HepG2 (cell line): ENCODE measurements around the gene RNF150. TPM values are rescaled to one million over a fixed set of nuclear protein-coding genes. Genes with fewer than 3 reads are reported as not detected.

Experiments
- ATAC-seq: fragments of 200-7000 bp; cut with Tn5 transposase; 3 replicates; pipeline ENCODE4 v1.9.1; 2020; ENCODE audit warnings: mild to moderate bottlenecking, moderate library complexity
- BruUV-seq: library from RNA; stranded (reverse); fragments of 400-500 nt; replicated peaks from 2 replicates; lab custom pipeline; 2021; lab: Mats Ljungman, UMichigan
- CTCF ChIA-PET: fragments of 300-600 bp; formaldehyde crosslinking; extraction: SDS; loops from one replicate; lab custom pipeline; 2021; ENCODE audit warnings: low total read pairs, inconsistent platforms, low intra/inter-chr PET ratio; lab: Yijun Ruan, JAX
- POLR2A ChIA-PET: fragments of 350-600 bp; sonication (Branson Sonifier 250); formaldehyde crosslinking; loops from one replicate; lab custom pipeline; 2020; ENCODE audit warnings: antibody characterized with exemption, inconsistent platforms; lab: Yijun Ruan, JAX
- DNase-seq: peaks from one replicate; pipeline ENCODE4 v3.0.0-alpha.2; 2015; ENCODE audit warnings: low spot score
- FAIRE-seq: peaks from 3 replicates; lab custom pipeline; 2011; peaks lifted over from hg19 to GRCh38; lab: Jason Lieb, UNC
- H2AFZ ChIP-seq: one replicate; pipeline ENCODE4 v1.6.1; 2011; ENCODE audit warnings: low read length, inconsistent platforms
- H3K27ac ChIP-seq: fragments of 300-600 bp; 3 replicates; pipeline ENCODE4 v1.8.0; 2011; ENCODE audit warnings: mixed run types, mild to moderate bottlenecking, mixed read lengths, low read length, inconsistent platforms; ENCODE audit not compliant: insufficient read depth; ENCODE audit errors: extremely low read length
- H3K27me3 ChIP-seq, 2 experiments: fragments of 200-600 bp in 1 of 2; 2 replicates in 1 of 2; 3 replicates in 1 of 2; pipeline versions ENCODE4 v1.6.0 to v1.8.0; 2011; ENCODE audit warnings: low read length in 2 of 2, mild to moderate bottlenecking in 2 of 2, moderate library complexity in 2 of 2, inconsistent platforms in 1 of 2; ENCODE audit not compliant: insufficient read depth in 2 of 2, control insufficient read depth in 1 of 2
- H3K36me3 ChIP-seq, 2 experiments: fragments of 200-600 bp in 1 of 2; replicated peaks in 1 of 2; 2 replicates in 1 of 2; 3 replicates in 1 of 2; pipeline versions ENCODE4 v1.5.1 to v1.8.0; 2011; ENCODE audit warnings: low read length in 2 of 2, inconsistent platforms in 1 of 2; ENCODE audit not compliant: insufficient read depth in 2 of 2, control insufficient read depth in 1 of 2
- H3K4me1 ChIP-seq: 2 replicates; pipeline ENCODE4 v1.5.1; 2012; ENCODE audit warnings: low read length, inconsistent platforms; ENCODE audit not compliant: insufficient read depth
- H3K4me2 ChIP-seq: 2 replicates; pipeline ENCODE4 v1.6.0; 2011; ENCODE audit warnings: low read depth, low read length, inconsistent platforms
- H3K4me3 ChIP-seq, 3 experiments: fragments of 200-600 bp in 1 of 3; sonication (generic), shearing (Covaris generic) in 1 of 3; replicated peaks in 1 of 3; 2 replicates each; pipeline ENCODE4 v1.5.1; 2011 to 2016; ENCODE audit warnings: low read length in 3 of 3, inconsistent platforms in 2 of 3, low read depth in 2 of 3, mild to moderate bottlenecking in 2 of 3, control low read depth in 1 of 3, mixed read lengths in 1 of 3; ENCODE audit not compliant: insufficient read depth in 1 of 3
- H3K79me2 ChIP-seq: one replicate; pipeline ENCODE4 v1.6.1; 2011; ENCODE audit warnings: low read length, inconsistent platforms; ENCODE audit not compliant: insufficient read depth
- H3K9ac ChIP-seq: 2 replicates; pipeline ENCODE4 v1.6.0; 2011; ENCODE audit warnings: mild to moderate bottlenecking, low read depth, low read length, inconsistent platforms; ENCODE audit not compliant: insufficient read depth
- H3K9me3 ChIP-seq: 2 replicates; pipeline ENCODE4 v1.5.1; 2012; ENCODE audit warnings: mild to moderate bottlenecking, low read length
- H4K20me1 ChIP-seq: 2 replicates; pipeline ENCODE4 v1.6.0; 2011; ENCODE audit warnings: inconsistent platforms, mild to moderate bottlenecking, low read length, moderate library complexity; ENCODE audit not compliant: insufficient read depth
- BCL6 ChIP-seq: IDR thresholded peaks from 2 replicates; pipeline ENCODE4 v1.6.1; 2016; ENCODE audit warnings: missing genetic modification reagents, missing compliant biosample characterization
- FOXC1 ChIP-seq: sonication (generic); formaldehyde crosslinking; IDR thresholded peaks from 2 replicates; pipeline ENCODE4 v1.8.0; 2022; ENCODE audit warnings: mild to moderate bottlenecking, missing genetic modification reagents, borderline replicate concordance
- MEF2D ChIP-seq: sonication (generic); formaldehyde crosslinking; IDR thresholded peaks from 2 replicates; pipeline ENCODE4 v1.5.1; 2020; ENCODE audit warnings: mild to moderate bottlenecking, missing genetic modification reagents
- NR2F1 ChIP-seq, 2 experiments: fragments of 450-650 bp in 1 of 2; formaldehyde crosslinking in 1 of 2; IDR thresholded peaks; 2 replicates each; pipeline versions ENCODE4 v1.5.0 to v1.6.1; 2016 to 2020; ENCODE audit warnings: mild to moderate bottlenecking in 1 of 2, missing compliant biosample characterization in 1 of 2, missing genetic modification reagents in 1 of 2, moderate library complexity in 1 of 2
- SMAD3 ChIP-seq: sonication (generic); formaldehyde crosslinking; IDR thresholded peaks from 2 replicates; pipeline ENCODE4 v1.4.0; 2020; ENCODE audit warnings: missing genetic modification reagents
- THAP7 ChIP-seq: sonication (generic); formaldehyde crosslinking; IDR thresholded peaks from 2 replicates; pipeline ENCODE4 v1.8.1; 2023; ENCODE audit warnings: mild to moderate bottlenecking, missing genetic modification reagents
- ZFP62 ChIP-seq: sonication (generic); formaldehyde crosslinking; IDR thresholded peaks from 2 replicates; pipeline ENCODE4 v1.4.0; 2020; ENCODE audit warnings: missing genetic modification reagents
- ZNF563 ChIP-seq: sonication (generic); formaldehyde crosslinking; IDR thresholded peaks from 2 replicates; pipeline ENCODE4 v1.8.0; 2022; ENCODE audit warnings: mild to moderate bottlenecking, moderate library complexity, missing genetic modification reagents
- ZNF775 ChIP-seq: sonication (generic); formaldehyde crosslinking; IDR thresholded peaks from 2 replicates; pipeline ENCODE4 v1.4.0; 2020; ENCODE audit warnings: missing genetic modification reagents, mild to moderate bottlenecking, moderate library complexity, borderline replicate concordance
- ZSCAN25 ChIP-seq: sonication (generic); formaldehyde crosslinking; IDR thresholded peaks from 2 replicates; pipeline ENCODE4 v1.8.0; 2022; ENCODE audit warnings: mild to moderate bottlenecking, missing genetic modification reagents
- WGBS: methylation state at CpG from one replicate; pipeline ENCODE4 v1.1.6; 2017; ENCODE audit warnings: low lambda C conversion rate; 5-methylcytosine and 5-hydroxymethylcytosine counted together
- in situ Hi-C: cut with HindIII; loops from 2 replicates; pipeline ENCODE4 v1.10.0; 2017; ENCODE audit warnings: low pct_unique_long_range_greater_than_20kb; ENCODE audit not compliant: extremely low pct_ligation_motif_present
- intact Hi-C: fragments of 100-400 bp; cut with micrococcal nuclease; formaldehyde crosslinking; loops from one replicate; pipeline ENCODE4 v1.10.0; 2022; ENCODE audit not compliant: unreplicated experiment
- polyA plus RNA-seq, 8 experiments: library from polyadenylated mRNA; depleted of rRNA in 3 of 8; stranded (reverse) in 7 of 8; unstranded in 1 of 8; fragments of >200 nt; fragmentation: Illumina TruSeq in 4 of 8; extraction: Trizol in 4 of 8; gene quantifications; 2 replicates each; pipeline versions ENCODE4 v1.2.1 to v1.2.3, GENCODE V29; 2011 to 2016; ENCODE audit warnings: low read depth in 4 of 8, missing spikeins in 1 of 8, mixed read lengths in 1 of 8; ENCODE audit not compliant: insufficient read depth in 1 of 8
- total RNA-seq, 5 experiments: library from RNA; depleted of rRNA; stranded (reverse); fragments of >200 nt; fragmentation: Illumina TruSeq; extraction: Trizol; gene quantifications; 2 replicates each; pipeline ENCODE4 v1.2.3, GENCODE V29; 2016; ENCODE audit warnings: low read depth in 1 of 5
- TF ChIP-seq, protein P1 (sequence below): sonication (generic); formaldehyde crosslinking; IDR thresholded peaks from 2 replicates; pipeline ENCODE4 v1.4.0; 2020; ENCODE audit warnings: missing genetic modification reagents; ENCODE audit errors: not compliant biosample characterization

The RNF150 gene
- total and polyA plus RNA-seq, 2 of the 13 experiments (the other 11 are each of a cell fraction or from before 2014, with no cell fraction given): 0.02 to 0.03 TPM

DNA sequence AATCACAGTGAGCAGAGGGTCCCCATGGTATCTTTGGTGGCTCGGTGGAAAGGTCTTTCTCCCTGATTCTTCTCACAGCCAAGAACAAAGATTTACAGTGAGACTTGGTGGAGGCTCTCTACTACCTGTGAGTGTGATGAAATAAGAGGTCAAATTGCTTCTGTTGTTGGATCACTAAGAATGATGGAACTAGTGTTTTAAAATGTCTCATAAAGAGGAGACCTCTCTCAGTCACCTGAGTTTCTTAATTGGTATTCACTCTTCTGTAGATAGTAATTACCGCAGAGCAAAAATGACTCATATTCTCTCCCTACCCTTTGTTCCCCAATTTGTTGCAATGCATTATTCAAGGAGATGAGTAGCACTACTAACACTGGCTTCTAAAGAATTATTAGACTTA is 276.2 kb downstream of the RNF150 start:
- Histone ChIP-seq H3K4me1 (no peaks in the 10 kb centered on the region), H3K9me3 (no peaks in the 10 kb centered on the region), H3K79me2 (no peaks in the 10 kb centered on the region), H4K20me1 (no peaks in the 10 kb centered on the region), H3K27ac (no peak overlapping the region), H3K27me3 (0 out of 5 replicates have a peak, but pooled peaks cover 0 to 9% of the 10 kb centered on the region in 2 experiments), H3K36me3 (no peaks in the 10 kb centered on the region), H2AFZ (no peak overlapping the region), H3K4me3 (no peak overlapping the region), H3K9ac (no peak overlapping the region), H3K4me2 (no peak overlapping the region)
- ChIA-PET CTCF (no interaction called here), POLR2A (no interaction called here)
- BruUV-seq: no TSS peak
- in situ Hi-C loops: loop anchor here (10.0 kb wide), 2 partner anchors 252 to 502 kb away; no protein-coding TSS in a partner anchor
- DNase-seq (no peak), ATAC-seq (no peak), FAIRE-seq (no peak)
- intact Hi-C loops: no loop called here
- WGBS: 0% methylated on average over 1 of the region's 2 CpGs
- TF ChIP-seq ZFP62 (CRISPR knock-in tag): no peak
- TF ChIP-seq FOXC1 (CRISPR knock-in tag): no peak
- TF ChIP-seq, protein P1, sequence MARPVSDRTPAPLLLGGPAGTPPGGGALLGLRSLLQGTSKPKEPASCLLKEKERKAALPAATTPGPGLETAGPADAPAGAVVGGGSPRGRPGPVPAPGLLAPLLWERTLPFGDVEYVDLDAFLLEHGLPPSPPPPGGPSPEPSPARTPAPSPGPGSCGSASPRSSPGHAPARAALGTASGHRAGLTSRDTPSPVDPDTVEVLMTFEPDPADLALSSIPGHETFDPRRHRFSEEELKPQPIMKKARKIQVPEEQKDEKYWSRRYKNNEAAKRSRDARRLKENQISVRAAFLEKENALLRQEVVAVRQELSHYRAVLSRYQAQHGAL: no peak
- TF ChIP-seq SMAD3 (CRISPR knock-in tag): no peak
- no peak for TF ChIP-seq ZNF563 (CRISPR knock-in tag)
- TF ChIP-seq THAP7: no peak
- TF ChIP-seq ZSCAN25 (CRISPR knock-in tag): no peak
- TF ChIP-seq ZNF775: no peak
- no peak for TF ChIP-seq BCL6
- no peak for TF ChIP-seq MEF2D (CRISPR knock-in tag)
- TF ChIP-seq NR2F1 (CRISPR knock-in tag; IDR thresholded peaks at IDR 0.05): no peak
